ENCODE results near the gene SPI1.
A peak's percentile ranks its signal among the peaks of the same experiment; 100 is the strongest.

The SPI1 gene

GRCh38 chr11:47333526-47333845 lies 44.9 kb downstream of the SPI1 start:
- H3K9me3 ChIP-seq (ENCODE audit: control insufficient read depth in 2 of 2, low read length in 2 of 2): no peaks in the 10 kb centered on the region
- H3K9ac ChIP-seq (ENCODE audit: low read depth in 1 of 2, low read length in 2 of 2): no peak overlapping the region
- H3K4me3 ChIP-seq (ENCODE audit: low read length in 2 of 2): no peak overlapping the region
- no peak overlapping the region for H3K27ac ChIP-seq (ENCODE audit: low read depth in 2 of 2, low read length in 2 of 2)
- peaks cover 15 to 20% of the 10 kb centered on the region in 2 donors for H3K36me3 ChIP-seq (ENCODE audit: control insufficient read depth in 2 of 2, insufficient read depth in 2 of 2, low read length in 2 of 2)
- H3K4me1 ChIP-seq (ENCODE audit: control insufficient read depth in 2 of 2, insufficient read depth in 2 of 2, low read length in 2 of 2): peaks cover 10 to 18% of the 10 kb centered on the region in 2 donors
- no peaks in the 10 kb centered on the region for H3K27me3 ChIP-seq (ENCODE audit: control insufficient read depth in 2 of 2, insufficient read depth in 2 of 2, low read length in 2 of 2)

DNA sequence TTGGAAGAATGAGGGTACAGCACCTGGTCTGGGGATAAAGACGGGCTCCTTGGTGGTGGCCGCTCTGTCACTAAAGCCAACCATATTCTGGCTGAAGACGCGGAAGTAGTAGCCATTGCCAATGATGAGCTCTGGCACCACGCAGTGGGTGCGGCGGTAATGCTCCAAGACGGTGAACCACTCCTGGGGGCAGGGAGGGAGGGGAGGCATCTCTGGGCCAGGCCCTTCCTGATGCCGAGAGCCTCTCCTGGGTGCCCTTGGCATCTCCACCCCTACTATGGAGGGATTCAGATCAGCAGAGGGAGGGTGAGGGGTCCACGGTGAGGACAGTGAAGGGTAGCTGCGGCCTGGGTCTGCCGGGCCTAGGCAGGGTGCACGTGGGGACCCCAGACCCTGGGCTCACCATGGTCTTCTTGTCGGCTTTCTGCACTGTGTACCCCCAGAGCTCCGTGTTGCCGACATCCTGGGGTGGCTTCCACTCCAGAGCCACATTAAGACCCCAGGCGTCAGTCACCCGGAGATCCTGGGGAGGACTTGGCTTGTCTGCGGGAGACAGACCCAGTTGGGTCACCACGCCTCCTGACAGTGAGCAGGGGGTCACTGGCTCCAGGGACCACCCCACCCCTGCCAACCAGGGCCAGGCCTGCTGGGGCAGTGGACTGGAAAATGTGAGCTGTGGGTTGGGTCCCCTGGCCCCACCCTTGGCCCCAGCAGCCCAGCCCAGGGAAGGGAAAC lies 45.4 kb downstream of the SPI1 start:
- Histone ChIP-seq H3K36me3 (ENCODE audit: control insufficient read depth in 2 of 2, insufficient read depth in 2 of 2, low read length in 2 of 2) (peaks cover 20 to 24% of the 10 kb centered on the region in 2 donors), H3K27ac (ENCODE audit: low read depth in 2 of 2, low read length in 2 of 2) (no peak overlapping the region), H3K27me3 (ENCODE audit: control insufficient read depth in 2 of 2, insufficient read depth in 2 of 2, low read length in 2 of 2) (no peaks in the 10 kb centered on the region), H3K4me3 (ENCODE audit: low read length in 2 of 2) (no peak overlapping the region), H3K4me1 (ENCODE audit: control insufficient read depth in 2 of 2, insufficient read depth in 2 of 2, low read length in 2 of 2) (peaks cover 10 to 18% of the 10 kb centered on the region in 2 donors), H3K9ac (ENCODE audit: low read depth in 1 of 2, low read length in 2 of 2) (no peak overlapping the region), H3K9me3 (ENCODE audit: control insufficient read depth in 2 of 2, low read length in 2 of 2) (no peaks in the 10 kb centered on the region)

DNA sequence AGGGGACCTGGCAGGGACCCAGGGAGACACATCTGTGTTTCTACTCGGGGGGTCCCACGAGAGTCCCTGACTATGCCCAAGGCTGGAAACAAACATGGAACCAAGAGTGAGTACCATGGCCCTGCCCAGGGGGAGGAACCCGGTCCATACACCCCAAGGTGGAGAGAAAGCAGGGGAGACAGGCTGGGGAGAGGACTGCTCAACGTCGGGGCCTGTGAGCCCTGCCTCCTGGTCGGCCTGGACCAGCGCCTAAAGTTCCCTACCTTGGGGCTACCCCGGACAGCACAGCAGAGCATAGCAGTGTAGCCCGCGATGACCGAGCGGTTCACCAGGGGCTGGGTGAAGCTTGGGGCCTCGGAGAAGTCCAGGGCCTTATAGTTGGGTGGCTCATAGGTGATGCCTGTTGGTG lies 46.0 kb downstream of the SPI1 start:
- H3K9ac ChIP-seq (ENCODE audit: low read depth in 1 of 2, low read length in 2 of 2): no peak overlapping the region
- peak overlapping the region; percentile 52 to 61 for H3K27ac ChIP-seq (ENCODE audit: low read depth in 2 of 2, low read length in 2 of 2)
- peaks cover 10 to 18% of the 10 kb centered on the region in 2 donors for H3K4me1 ChIP-seq (ENCODE audit: control insufficient read depth in 2 of 2, insufficient read depth in 2 of 2, low read length in 2 of 2)
- no peaks in the 10 kb centered on the region for H3K27me3 ChIP-seq (ENCODE audit: control insufficient read depth in 2 of 2, insufficient read depth in 2 of 2, low read length in 2 of 2)
- no peaks in the 10 kb centered on the region for H3K9me3 ChIP-seq (ENCODE audit: control insufficient read depth in 2 of 2, low read length in 2 of 2)
- no peak overlapping the region for H3K4me3 ChIP-seq (ENCODE audit: low read length in 2 of 2)
- peaks cover 22 to 30% of the 10 kb centered on the region in 2 donors for H3K36me3 ChIP-seq (ENCODE audit: control insufficient read depth in 2 of 2, insufficient read depth in 2 of 2, low read length in 2 of 2)

DNA sequence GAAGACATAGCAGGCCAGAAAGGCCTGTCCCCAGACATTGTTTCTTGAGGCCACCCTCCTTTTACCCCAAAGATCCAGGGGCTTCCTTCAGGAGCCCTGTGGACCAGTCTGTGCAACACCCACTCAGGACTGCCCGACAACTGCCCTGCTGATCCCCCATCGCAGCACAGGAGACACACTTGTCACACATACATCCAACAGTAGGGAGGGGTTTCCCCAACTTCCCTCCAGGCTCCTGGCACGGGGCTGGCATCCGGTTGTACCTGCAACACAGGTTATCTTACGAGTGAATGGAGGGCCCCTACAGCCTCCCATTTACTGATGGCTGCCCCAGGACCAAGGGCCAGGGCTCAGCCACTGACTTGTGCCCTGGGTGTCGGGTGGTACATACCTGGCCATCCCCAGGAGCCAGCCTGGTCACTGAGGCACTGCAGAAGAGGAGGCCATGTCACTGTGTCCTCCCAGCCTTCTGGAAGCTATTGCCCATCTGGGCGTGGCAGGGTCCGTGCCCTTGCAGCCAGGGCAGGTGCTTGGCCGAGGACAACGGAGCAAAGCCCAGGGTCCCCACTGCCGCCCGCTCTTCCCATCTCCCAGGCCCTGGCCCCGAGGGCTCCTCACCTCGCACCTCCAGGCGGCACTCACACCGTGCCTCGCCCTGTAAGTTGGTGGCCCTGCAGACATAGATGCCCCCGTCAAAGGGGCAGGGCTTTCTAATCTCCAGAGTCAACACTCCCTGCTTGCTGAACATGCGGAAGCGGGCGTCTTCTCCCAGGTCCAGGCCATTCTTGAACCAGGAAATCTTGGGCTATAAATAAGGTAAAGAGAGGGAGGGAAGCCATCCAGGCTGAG lies 46.7 kb downstream of the SPI1 start:
- H3K9me3 ChIP-seq (ENCODE audit: control insufficient read depth in 2 of 2, low read length in 2 of 2): no peaks in the 10 kb centered on the region
- H3K4me3 ChIP-seq (ENCODE audit: low read length in 2 of 2): no peak overlapping the region
- peak overlapping the region; percentile 61 to 72 for H3K27ac ChIP-seq (ENCODE audit: low read depth in 2 of 2, low read length in 2 of 2)
- peaks cover 10 to 18% of the 10 kb centered on the region in 2 donors for H3K4me1 ChIP-seq (ENCODE audit: control insufficient read depth in 2 of 2, insufficient read depth in 2 of 2, low read length in 2 of 2)
- peaks cover 28 to 36% of the 10 kb centered on the region in 2 donors for H3K36me3 ChIP-seq (ENCODE audit: control insufficient read depth in 2 of 2, insufficient read depth in 2 of 2, low read length in 2 of 2)
- H3K27me3 ChIP-seq (ENCODE audit: control insufficient read depth in 2 of 2, insufficient read depth in 2 of 2, low read length in 2 of 2): no peaks in the 10 kb centered on the region
- H3K9ac ChIP-seq (ENCODE audit: low read depth in 1 of 2, low read length in 2 of 2): peak overlapping the region in 1 of 2 donors; percentile 7

DNA sequence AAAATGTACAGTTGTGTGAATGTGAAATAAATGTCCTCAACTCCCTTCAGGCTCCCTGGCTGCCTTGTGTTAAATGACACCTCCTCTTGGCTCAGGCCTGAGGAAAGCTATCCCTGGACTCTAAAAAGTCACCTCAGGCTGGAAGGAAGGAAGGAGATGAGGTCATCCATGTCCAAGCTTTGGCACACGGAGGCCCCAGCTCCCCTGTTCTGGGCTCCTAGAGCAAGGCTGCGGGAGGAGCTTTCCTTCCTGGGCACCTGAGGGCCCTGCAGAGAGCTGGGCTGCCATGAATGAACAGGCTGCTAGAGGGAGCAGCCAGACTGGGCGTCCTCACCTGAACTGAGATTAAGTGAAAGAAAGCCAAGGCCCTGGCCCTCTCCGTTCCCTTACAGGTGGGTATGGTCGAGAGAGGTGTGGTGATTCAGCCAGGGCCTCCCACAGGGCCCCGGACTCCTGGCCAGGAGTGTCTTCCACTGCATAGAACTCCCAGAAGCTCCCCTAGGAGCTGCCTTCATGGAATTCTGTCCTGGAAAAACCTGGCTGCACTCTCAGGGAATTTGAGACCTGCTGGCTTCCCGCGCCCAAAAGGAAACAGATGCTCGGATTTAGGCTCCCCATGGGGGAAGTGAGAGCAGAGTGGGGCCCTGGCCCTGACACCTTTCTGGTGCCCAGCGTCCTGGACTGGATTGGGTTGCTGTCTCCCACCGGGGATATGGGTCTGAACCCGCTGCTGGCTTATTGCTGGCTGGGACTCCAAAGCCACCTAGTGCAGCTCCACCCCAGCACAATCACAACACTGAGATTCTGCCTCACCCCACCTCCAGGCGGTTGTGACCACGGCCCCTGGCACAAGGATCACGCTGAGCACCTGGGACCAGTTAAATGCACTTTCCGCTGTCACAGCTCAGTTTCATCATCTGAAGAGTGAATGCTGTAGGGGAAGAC lies 48.1 kb downstream of the SPI1 start:
- peaks cover 34 to 50% of the 10 kb centered on the region in 2 donors for H3K36me3 ChIP-seq (ENCODE audit: control insufficient read depth in 2 of 2, insufficient read depth in 2 of 2, low read length in 2 of 2)
- H3K4me1 ChIP-seq (ENCODE audit: control insufficient read depth in 2 of 2, insufficient read depth in 2 of 2, low read length in 2 of 2): peaks cover 10 to 18% of the 10 kb centered on the region in 2 donors
- no peak overlapping the region for H3K4me3 ChIP-seq (ENCODE audit: low read length in 2 of 2)
- H3K9me3 ChIP-seq (ENCODE audit: control insufficient read depth in 2 of 2, low read length in 2 of 2): no peaks in the 10 kb centered on the region
- H3K27me3 ChIP-seq (ENCODE audit: control insufficient read depth in 2 of 2, insufficient read depth in 2 of 2, low read length in 2 of 2): no peaks in the 10 kb centered on the region
- no peak overlapping the region for H3K9ac ChIP-seq (ENCODE audit: low read depth in 1 of 2, low read length in 2 of 2)
- H3K27ac ChIP-seq (ENCODE audit: low read depth in 2 of 2, low read length in 2 of 2): no peak overlapping the region

GRCh38 chr11:47329431-47329986 lies 48.8 kb downstream of the SPI1 start:
- peaks cover 34 to 53% of the 10 kb centered on the region in 2 donors for H3K36me3 ChIP-seq (ENCODE audit: control insufficient read depth in 2 of 2, insufficient read depth in 2 of 2, low read length in 2 of 2)
- no peak overlapping the region for H3K27ac ChIP-seq (ENCODE audit: low read depth in 2 of 2, low read length in 2 of 2)
- peaks cover 10 to 18% of the 10 kb centered on the region in 2 donors for H3K4me1 ChIP-seq (ENCODE audit: control insufficient read depth in 2 of 2, insufficient read depth in 2 of 2, low read length in 2 of 2)
- no peak overlapping the region for H3K9ac ChIP-seq (ENCODE audit: low read depth in 1 of 2, low read length in 2 of 2)
- no peak overlapping the region for H3K4me3 ChIP-seq (ENCODE audit: low read length in 2 of 2)
- no peaks in the 10 kb centered on the region for H3K9me3 ChIP-seq (ENCODE audit: control insufficient read depth in 2 of 2, low read length in 2 of 2)
- no peaks in the 10 kb centered on the region for H3K27me3 ChIP-seq (ENCODE audit: control insufficient read depth in 2 of 2, insufficient read depth in 2 of 2, low read length in 2 of 2)

- Histone ChIP-seq H3K36me3 (ENCODE audit: control insufficient read depth in 2 of 2, insufficient read depth in 2 of 2, low read length in 2 of 2) (peaks cover 34 to 53% of the 10 kb centered on the region in 2 donors), H3K4me1 (ENCODE audit: control insufficient read depth in 2 of 2, insufficient read depth in 2 of 2, low read length in 2 of 2) (peaks cover 10 to 18% of the 10 kb centered on the region in 2 donors), H3K27me3 (ENCODE audit: control insufficient read depth in 2 of 2, insufficient read depth in 2 of 2, low read length in 2 of 2) (no peaks in the 10 kb centered on the region), H3K9me3 (ENCODE audit: control insufficient read depth in 2 of 2, low read length in 2 of 2) (no peaks in the 10 kb centered on the region), H3K27ac (ENCODE audit: low read depth in 2 of 2, low read length in 2 of 2) (no peak overlapping the region), H3K4me3 (ENCODE audit: low read length in 2 of 2) (no peak overlapping the region), H3K9ac (ENCODE audit: low read depth in 1 of 2, low read length in 2 of 2) (no peak overlapping the region)
These were observed 49.6 kb downstream of the SPI1 start for GRCh38 chr11:47328449-47329390.

DNA sequence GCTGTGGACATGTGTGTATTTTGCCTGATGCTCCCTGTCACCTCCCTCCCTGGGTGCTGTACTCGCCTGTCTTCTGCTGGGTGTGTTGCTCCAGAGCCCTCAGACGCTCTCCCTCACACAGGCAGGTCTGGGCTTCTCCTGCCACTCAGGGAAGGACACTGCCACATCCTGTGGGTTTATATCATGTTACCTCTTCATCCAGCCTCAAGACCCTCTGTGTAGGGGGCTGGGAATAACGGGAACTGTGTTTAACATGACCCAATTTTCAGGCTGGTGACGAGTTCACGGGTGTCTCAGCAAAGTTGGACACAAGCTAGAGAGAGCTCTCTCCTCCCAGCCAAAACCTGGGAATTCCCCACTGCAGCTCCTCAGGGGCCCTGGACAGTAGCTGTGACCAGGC lies 50.4 kb downstream of the SPI1 start:
- peaks cover 34 to 53% of the 10 kb centered on the region in 2 donors for H3K36me3 ChIP-seq (ENCODE audit: control insufficient read depth in 2 of 2, insufficient read depth in 2 of 2, low read length in 2 of 2)
- no peak overlapping the region for H3K9ac ChIP-seq (ENCODE audit: low read depth in 1 of 2, low read length in 2 of 2)
- H3K4me1 ChIP-seq (ENCODE audit: control insufficient read depth in 2 of 2, insufficient read depth in 2 of 2, low read length in 2 of 2): peaks cover 10 to 18% of the 10 kb centered on the region in 2 donors
- H3K4me3 ChIP-seq (ENCODE audit: low read length in 2 of 2): no peak overlapping the region
- H3K27me3 ChIP-seq (ENCODE audit: control insufficient read depth in 2 of 2, insufficient read depth in 2 of 2, low read length in 2 of 2): no peaks in the 10 kb centered on the region
- H3K27ac ChIP-seq (ENCODE audit: low read depth in 2 of 2, low read length in 2 of 2): no peak overlapping the region
- no peaks in the 10 kb centered on the region for H3K9me3 ChIP-seq (ENCODE audit: control insufficient read depth in 2 of 2, low read length in 2 of 2)

DNA sequence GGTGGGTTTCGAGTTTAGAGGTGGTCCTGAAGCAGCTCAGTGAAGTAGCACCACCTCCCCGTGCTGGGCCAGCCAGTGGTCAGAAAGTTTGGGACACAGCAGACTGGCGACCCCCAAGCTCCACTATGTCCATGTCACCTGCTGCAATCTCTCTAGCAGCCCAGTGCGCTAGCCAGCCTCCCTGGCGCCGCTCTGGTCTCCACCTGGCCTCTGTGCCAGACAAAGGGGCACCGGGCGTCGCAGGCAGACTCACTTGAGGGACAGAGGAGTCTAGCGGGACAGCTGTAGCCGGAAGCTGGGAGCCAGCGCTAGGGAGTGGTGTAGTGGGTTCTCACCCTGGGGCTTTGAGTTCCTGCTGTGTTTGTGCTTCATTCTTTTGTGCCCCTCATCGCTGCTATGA lies 51.3 kb downstream of the SPI1 start:
- no peak overlapping the region for H3K27ac ChIP-seq (ENCODE audit: low read depth in 2 of 2, low read length in 2 of 2)
- H3K27me3 ChIP-seq (ENCODE audit: control insufficient read depth in 2 of 2, insufficient read depth in 2 of 2, low read length in 2 of 2): no peaks in the 10 kb centered on the region
- no peaks in the 10 kb centered on the region for H3K9me3 ChIP-seq (ENCODE audit: control insufficient read depth in 2 of 2, low read length in 2 of 2)
- H3K4me1 ChIP-seq (ENCODE audit: control insufficient read depth in 2 of 2, insufficient read depth in 2 of 2, low read length in 2 of 2): peaks cover 6 to 13% of the 10 kb centered on the region in 2 donors
- no peak overlapping the region for H3K9ac ChIP-seq (ENCODE audit: low read depth in 1 of 2, low read length in 2 of 2)
- H3K36me3 ChIP-seq (ENCODE audit: control insufficient read depth in 2 of 2, insufficient read depth in 2 of 2, low read length in 2 of 2): peaks cover 36 to 55% of the 10 kb centered on the region in 2 donors
- no peak overlapping the region for H3K4me3 ChIP-seq (ENCODE audit: low read length in 2 of 2)

Data from mucosa of rectum (tissue), 2 donors.